Pancreas (tissue), 10 donors: ENCODE measurements around the gene GAB1. TPM values are rescaled to one million over a fixed set of nuclear protein-coding genes. Genes with fewer than 3 reads are reported as not detected.

Experiments
- ATAC-seq, 4 donors: fragments of 200-7000 bp; cut with Tn5 transposase; one replicate each; pipeline versions ENCODE4 v1.8.0 to v1.9.1; 2020; ENCODE audit warnings: mild to moderate bottlenecking in 4 of 4, moderate library complexity in 4 of 4
- DNase-seq, 6 donors: peaks; one replicate each; pipeline ENCODE4 v3.0.0-alpha.2; 2020
- FAIRE-seq: peaks from 2 replicates; lab custom pipeline; 2012; peaks lifted over from hg19 to GRCh38; lab: Jason Lieb, UNC
- H3K27ac ChIP-seq, 4 donors: fragments of 200-600 bp; sonication (generic); 1 replicate in 3 of 4; 2 replicates in 1 of 4; pipeline versions ENCODE4 v1.5.0 to v1.8.0; 2020
- H3K27me3 ChIP-seq, 4 donors: fragments of 200-600 bp; one replicate each; pipeline ENCODE4 v1.8.0; 2021
- H3K36me3 ChIP-seq, 3 donors: fragments of 200-600 bp; sonication (generic) in 1 of 3; one replicate each; pipeline versions ENCODE4 v1.5.0 to v1.8.0; 2020 to 2021
- H3K4me1 ChIP-seq, 3 donors: fragments of 200-600 bp; one replicate each; pipeline ENCODE4 v1.8.0; 2021
- H3K4me3 ChIP-seq, 4 donors: fragments of 200-600 bp; sonication (generic) in 2 of 4; one replicate each; pipeline versions ENCODE4 v1.5.0 to v1.8.0; 2020 to 2021
- H3K9me3 ChIP-seq, 4 donors: fragments of 200-600 bp; one replicate each; pipeline ENCODE4 v1.8.0; 2021
- WGBS, 2 donors: extraction: QIAGEN DNeasy Blood & Tissue Kit; methylation state at CpG; one replicate each; pipeline ENCODE4 v1.1.7; 2013; 5-methylcytosine and 5-hydroxymethylcytosine counted together
- intact Hi-C, 3 donors: fragments of 100-400 bp; cut with DNase I; formaldehyde crosslinking; loops; one replicate each; pipeline versions ENCODE4 v1.11.1 to v1.14.2; 2022
- polyA plus RNA-seq, 2 donors: library from polyadenylated mRNA; stranded (reverse); fragments of 200-250 nt; gene quantifications; one replicate each; pipeline ENCODE4 v1.2.3, GENCODE V29; 2013
- total RNA-seq, 6 donors: library from RNA; stranded (reverse); fragmentation: NEBNext Ultra II Directional in 4 of 6; extraction: Animal tissue kit (Norgen Biotek cat#: 25700) in 4 of 6; gene quantifications; one replicate each; pipeline versions ENCODE4 v1.2.1 to v1.2.4, GENCODE V29; 2021 to 2023
- TF ChIP-seq, protein P1 (sequence below), 4 donors: fragments of 200-600 bp; sonication (generic) in 3 of 4; IDR thresholded peaks; one replicate each; pipeline versions ENCODE4 v1.5.0 to v1.8.0; 2021; ENCODE audit warnings: antibody characterized with exemption in 4 of 4
- donor health status: healthy with polysubstance abuse.
- donor health status: DM: no; HTN: no; CAD: no; lungs with moderate emphysema.
- donor health status: DM: no; HTN: no; CAD: no.
- donor health status: control.
- donor health status: control.
- donor health status: Bipolar disorder and iron deficiency.
- donor health status: DM: yes; HTN: yes; CAD: no.
- donor health status: DM: no; HTN: no; CAD: no.
- donor health status: DM: no; HTN: no; CAD: no.
- donor health status: DM: yes; HTN: yes; CAD: no.

GAB1 gene
- total and polyA plus RNA-seq, 8 donors = 3.0 to 21.2 (median 9.9) TPM

DNA sequence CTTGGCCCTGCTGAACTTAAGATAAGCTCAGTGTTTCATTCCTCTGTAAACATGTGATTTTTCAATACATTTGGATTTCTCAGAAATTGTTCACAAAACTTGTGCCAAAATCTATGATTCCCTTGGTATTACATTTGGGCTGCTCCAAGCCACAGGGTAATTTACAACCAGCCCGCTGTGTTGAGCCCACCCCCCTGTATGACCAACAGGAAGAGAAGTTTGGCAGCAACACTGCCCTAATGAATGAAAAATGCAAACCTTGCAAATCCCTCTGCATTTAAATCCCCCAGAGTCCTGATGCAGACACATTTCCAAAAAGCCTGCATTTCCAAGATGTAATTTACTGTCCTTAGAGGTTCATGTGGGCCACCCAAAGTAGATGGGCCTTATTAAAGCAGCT lies 34.1 kb upstream of the GAB1 start:
- H3K4me1 ChIP-seq = no peaks in the 10 kb centered on the region
- no peaks in the 10 kb centered on the region for H3K9me3 ChIP-seq
- H3K27me3 ChIP-seq = no peaks in the 10 kb centered on the region
- H3K36me3 ChIP-seq = no peaks in the 10 kb centered on the region
- intact Hi-C loops = no loop called here
- DNase-seq (no peak), FAIRE-seq (no peak), ATAC-seq (peak in 1 of 4 donors; percentile 18)
- no peak overlapping the region for H3K27ac ChIP-seq
- no peak overlapping the region for H3K4me3 ChIP-seq
- WGBS, 2 donors = 58% methylated on average over 1 of the region's 1 CpG
- TF ChIP-seq, protein P1, sequence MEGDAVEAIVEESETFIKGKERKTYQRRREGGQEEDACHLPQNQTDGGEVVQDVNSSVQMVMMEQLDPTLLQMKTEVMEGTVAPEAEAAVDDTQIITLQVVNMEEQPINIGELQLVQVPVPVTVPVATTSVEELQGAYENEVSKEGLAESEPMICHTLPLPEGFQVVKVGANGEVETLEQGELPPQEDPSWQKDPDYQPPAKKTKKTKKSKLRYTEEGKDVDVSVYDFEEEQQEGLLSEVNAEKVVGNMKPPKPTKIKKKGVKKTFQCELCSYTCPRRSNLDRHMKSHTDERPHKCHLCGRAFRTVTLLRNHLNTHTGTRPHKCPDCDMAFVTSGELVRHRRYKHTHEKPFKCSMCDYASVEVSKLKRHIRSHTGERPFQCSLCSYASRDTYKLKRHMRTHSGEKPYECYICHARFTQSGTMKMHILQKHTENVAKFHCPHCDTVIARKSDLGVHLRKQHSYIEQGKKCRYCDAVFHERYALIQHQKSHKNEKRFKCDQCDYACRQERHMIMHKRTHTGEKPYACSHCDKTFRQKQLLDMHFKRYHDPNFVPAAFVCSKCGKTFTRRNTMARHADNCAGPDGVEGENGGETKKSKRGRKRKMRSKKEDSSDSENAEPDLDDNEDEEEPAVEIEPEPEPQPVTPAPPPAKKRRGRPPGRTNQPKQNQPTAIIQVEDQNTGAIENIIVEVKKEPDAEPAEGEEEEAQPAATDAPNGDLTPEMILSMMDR (IDR thresholded peaks at IDR 0.05) = no peak

GRCh38 chr4:143306788-143307187 lies 29.9 kb upstream of the GAB1 start:
- Histone ChIP-seq H3K36me3 (no peaks in the 10 kb centered on the region), H3K27ac (no peak overlapping the region), H3K27me3 (no peaks in the 10 kb centered on the region), H3K4me1 (no peaks in the 10 kb centered on the region), H3K4me3 (no peak overlapping the region), H3K9me3 (no peaks in the 10 kb centered on the region)
- no peak for DNase-seq
- intact Hi-C loops = no loop called here
- TF ChIP-seq, protein P1 (IDR thresholded peaks at IDR 0.05) = no peak
- 88 to 90% methylated on average over 3 of the region's 3 CpGs for WGBS, 2 donors
- FAIRE-seq = no peak
- ATAC-seq = no peak

GRCh38 chr4:143307531-143307930 lies 29.1 kb upstream of the GAB1 start:
- 82 to 86% methylated on average over 1 of the region's 1 CpG for WGBS, 2 donors
- no peak for ATAC-seq

GRCh38 chr4:143308377-143308776 lies 28.3 kb upstream of the GAB1 start:
- DNase-seq = no peak
- Histone ChIP-seq H3K4me1 (no peaks in the 10 kb centered on the region), H3K4me3 (no peak overlapping the region), H3K36me3 (no peaks in the 10 kb centered on the region), H3K27me3 (no peaks in the 10 kb centered on the region), H3K27ac (no peak overlapping the region), H3K9me3 (no peaks in the 10 kb centered on the region)
- no peak for FAIRE-seq
- no peak for ATAC-seq
- TF ChIP-seq, protein P1 (IDR thresholded peaks at IDR 0.05) = no peak
- intact Hi-C loops = no loop called here

More at GRCh38 chr4:143307531-143307930, 29.1 kb upstream of the GAB1 start:
- intact Hi-C loops = no loop called here
- Histone ChIP-seq H3K4me1 (no peaks in the 10 kb centered on the region), H3K4me3 (no peak overlapping the region), H3K27me3 (no peaks in the 10 kb centered on the region), H3K27ac (no peak overlapping the region), H3K9me3 (no peaks in the 10 kb centered on the region), H3K36me3 (no peaks in the 10 kb centered on the region)
- FAIRE-seq (no peak), DNase-seq (no peak)
- TF ChIP-seq, protein P1 (IDR thresholded peaks at IDR 0.05) = no peak

DNA sequence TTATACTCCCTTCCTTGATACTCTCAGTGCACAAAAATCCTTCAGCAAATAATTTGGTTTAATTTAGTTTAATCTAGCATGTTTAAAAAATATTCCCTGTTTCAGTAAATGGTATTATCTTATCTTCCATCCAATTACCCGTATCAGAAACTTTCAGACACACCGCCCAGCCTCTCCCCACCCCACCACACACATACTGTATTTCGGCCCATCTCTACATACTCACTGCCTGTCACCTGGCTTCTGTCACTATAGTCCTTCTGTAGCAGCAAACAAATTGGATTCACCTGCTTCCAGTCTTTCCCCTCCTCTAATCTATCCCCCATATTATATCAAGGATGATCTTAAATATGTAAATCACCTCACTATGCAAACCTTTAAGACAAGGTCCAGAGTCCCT lies 24.8 kb upstream of the GAB1 start:
- intact Hi-C loops = no loop called here
- no peaks in the 10 kb centered on the region for H3K4me1 ChIP-seq
- 62 to 79% methylated on average over 3 of the region's 3 CpGs for WGBS, 2 donors
- DNase-seq (no peak), ATAC-seq (no peak), FAIRE-seq (no peak)
- no peaks in the 10 kb centered on the region for H3K36me3 ChIP-seq
- TF ChIP-seq, protein P1 (IDR thresholded peaks at IDR 0.05) = no peak
- no peak overlapping the region for H3K27ac ChIP-seq
- H3K27me3 ChIP-seq = no peaks in the 10 kb centered on the region
- H3K9me3 ChIP-seq = no peaks in the 10 kb centered on the region
- no peak overlapping the region for H3K4me3 ChIP-seq
